IPS-11a (cell line): ENCODE measurements around the gene DAZAP1.

Source experiments
- H3K4me3 ChIP-seq: one replicate; pipeline ENCODE4 v1.5.1; 2013; ENCODE audit warnings: low read depth, low read length, control low read depth

Gene DAZAP1

DNA sequence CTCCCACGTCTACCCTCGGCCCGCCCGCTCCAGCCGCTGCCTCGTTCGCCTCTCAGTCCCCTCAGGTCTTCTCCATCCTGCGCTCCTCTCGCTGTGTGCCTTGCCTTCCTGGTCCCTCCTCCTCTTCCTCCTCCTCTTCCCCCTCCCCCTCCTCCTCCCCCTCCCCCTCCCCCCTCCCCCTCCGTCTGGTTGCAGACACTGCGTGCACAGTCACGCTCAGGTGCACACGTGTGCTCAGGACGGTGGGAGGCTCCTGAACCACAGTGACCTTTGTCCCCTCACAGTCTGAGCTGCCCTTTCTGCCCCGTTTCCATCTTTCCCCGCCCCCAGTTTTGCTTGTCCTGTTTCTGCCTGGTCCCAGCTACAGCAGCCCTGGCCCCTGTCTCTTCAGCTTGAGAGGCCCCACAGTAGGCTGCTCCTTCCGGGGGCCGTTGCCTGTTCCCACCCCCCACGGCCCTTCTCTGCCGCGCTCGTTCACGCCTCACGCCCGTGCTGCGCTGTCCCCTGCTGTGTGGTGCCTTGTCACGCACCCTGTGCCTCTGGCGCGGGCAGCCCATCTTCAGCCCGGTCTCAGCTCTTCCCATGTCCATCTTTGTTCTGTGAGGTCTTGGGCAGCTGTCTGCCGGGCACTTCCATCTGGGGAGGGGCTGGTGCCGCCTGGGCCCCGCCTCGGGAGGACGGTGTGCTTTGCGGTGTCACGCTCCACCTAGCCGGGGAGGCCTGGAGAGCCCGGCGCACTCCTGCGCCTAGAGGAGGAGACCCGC is 17.0 kb downstream of the DAZAP1 start:
- H3K4me3 ChIP-seq: no peak overlapping the region

- H3K4me3 ChIP-seq: no peak overlapping the region
Observed at GRCh38 chr19:1425102-1425837, 17.9 kb downstream of the DAZAP1 start.

DNA sequence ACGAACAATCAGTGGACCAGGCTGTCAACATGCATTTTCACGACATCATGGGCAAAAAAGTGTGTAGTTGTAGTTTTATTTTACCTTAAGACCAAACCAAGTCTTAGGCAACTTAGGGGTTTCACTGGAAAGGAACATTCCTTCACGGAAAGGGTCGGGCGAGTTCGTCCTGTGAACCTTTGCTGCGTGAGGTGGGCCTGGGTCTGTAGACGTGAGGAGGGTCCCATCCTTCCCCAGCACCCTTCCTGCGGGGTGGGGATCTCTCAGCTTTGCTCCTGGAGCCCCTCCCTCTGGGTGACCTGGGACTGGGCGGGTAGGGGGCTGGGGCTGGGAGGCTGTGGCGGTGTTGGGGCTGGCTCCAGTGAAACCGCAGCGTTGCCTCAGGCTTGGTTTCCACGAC is 18.5 kb downstream of the DAZAP1 start:
- H3K4me3 ChIP-seq: no peak overlapping the region

- H3K4me3 ChIP-seq: no peak overlapping the region
Observed at GRCh38 chr19:1426736-1427135, 19.4 kb downstream of the DAZAP1 start.

GRCh38 chr19:1427221-1427920 is 20.0 kb downstream of the DAZAP1 start:
- H3K4me3 ChIP-seq: no peak overlapping the region

DNA sequence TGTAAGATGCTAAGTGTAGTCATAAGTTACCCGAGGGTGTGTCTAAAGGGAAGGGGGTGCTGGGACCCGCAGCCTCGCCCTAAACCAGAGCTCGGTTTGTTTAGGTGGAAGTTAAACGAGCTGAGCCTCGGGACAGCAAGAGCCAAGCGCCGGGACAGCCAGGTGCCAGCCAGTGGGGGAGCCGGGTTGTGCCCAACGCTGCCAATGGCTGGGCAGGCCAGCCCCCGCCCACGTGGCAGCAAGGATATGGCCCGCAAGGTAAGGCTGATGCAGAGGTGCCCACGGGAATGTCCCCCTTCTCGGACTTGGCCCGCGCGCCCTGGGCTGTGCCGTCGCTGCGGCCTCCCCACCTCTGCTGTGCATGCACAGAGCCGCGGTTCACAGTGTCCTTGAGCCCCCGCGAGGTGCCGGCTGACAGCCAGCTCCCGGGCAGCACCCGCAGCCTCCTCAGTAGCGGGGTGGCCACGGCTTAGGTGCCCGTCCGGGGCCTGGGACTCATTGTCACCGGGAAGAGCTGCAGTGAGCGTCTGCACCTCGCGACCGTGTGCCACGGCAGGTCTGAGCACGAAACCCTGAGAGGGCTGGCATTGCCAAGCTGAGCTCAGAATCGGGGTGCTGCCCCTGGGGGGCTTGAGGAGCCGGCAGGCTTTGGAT is 21.5 kb downstream of the DAZAP1 start:
- H3K4me3 ChIP-seq: no peak overlapping the region

GRCh38 chr19:1429750-1430149 is 22.4 kb downstream of the DAZAP1 start:
- no peak overlapping the region for H3K4me3 ChIP-seq

- no peak overlapping the region for H3K4me3 ChIP-seq
Observed at GRCh38 chr19:1430246-1430645, 22.9 kb downstream of the DAZAP1 start.

DNA sequence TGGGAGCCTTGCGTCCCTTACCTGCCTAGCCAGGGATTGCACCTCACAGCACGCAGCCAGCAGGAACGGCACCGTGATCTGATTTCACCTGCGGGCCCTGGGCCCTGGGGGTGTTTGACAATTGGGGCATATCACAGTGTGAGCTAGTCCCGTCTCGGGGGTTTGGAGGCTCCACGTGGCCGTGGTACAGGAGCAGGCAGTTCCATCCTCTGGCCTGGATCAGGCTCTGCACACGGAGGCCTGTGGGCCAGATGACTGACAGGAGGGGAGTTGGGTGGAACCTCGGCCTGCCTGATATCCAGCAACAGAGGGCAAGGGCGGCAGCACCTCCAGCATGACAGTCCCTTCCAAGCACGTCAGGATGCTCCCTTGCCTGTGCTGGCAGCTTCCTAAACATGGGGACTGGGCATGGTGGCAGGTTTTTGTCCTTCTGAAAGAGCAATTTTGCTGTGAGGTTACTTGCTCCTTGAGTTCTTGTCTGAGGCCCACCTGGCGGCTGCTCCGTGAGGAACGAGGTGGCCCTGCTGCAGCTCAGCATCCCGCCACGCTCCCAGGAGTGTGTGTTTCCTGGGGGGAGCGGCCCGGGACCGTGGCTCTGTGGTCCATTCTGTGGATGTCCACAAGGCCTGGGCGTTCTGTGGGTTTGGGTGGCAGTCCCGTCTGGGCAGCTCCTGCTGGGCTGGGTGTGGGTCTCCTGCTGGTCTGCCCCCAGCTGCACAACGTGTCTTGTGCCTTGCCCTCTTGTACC is 24.5 kb downstream of the DAZAP1 start:
- H3K4me3 ChIP-seq: no peak overlapping the region

- no peak overlapping the region for H3K4me3 ChIP-seq
Observed at GRCh38 chr19:1432507-1432887, 25.1 kb downstream of the DAZAP1 start.

- no peak overlapping the region for H3K4me3 ChIP-seq
Observed at GRCh38 chr19:1433119-1434039, 26.0 kb downstream of the DAZAP1 start.

- no peak overlapping the region for H3K4me3 ChIP-seq
Observed at GRCh38 chr19:1434040-1434366, 26.6 kb downstream of the DAZAP1 start.

DNA sequence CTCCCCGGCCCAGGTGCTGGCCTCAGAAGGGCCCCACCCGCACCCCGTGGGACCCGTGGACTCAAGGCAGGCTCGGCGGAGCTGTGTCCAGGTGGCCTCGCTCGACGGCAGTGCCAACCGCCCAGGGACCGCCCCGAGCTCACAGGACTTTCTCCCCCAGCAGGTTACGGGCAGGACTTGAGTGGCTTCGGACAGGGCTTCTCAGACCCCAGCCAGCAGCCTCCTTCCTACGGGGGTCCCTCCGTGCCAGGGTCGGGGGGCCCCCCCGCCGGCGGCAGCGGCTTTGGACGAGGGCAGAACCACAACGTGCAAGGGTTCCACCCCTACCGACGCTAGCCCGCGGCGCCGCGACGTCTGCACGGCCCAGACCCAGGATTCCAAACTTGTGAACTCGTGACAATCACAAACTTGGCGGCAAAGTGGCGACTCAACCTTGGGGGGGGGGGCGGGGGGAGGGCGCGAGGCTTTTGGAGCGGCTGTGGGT is 27.2 kb downstream of the DAZAP1 start:
- no peak overlapping the region for H3K4me3 ChIP-seq

- H3K4me3 ChIP-seq: no peak overlapping the region
Observed at GRCh38 chr19:1435378-1435989, 28.1 kb downstream of the DAZAP1 start.

DNA sequence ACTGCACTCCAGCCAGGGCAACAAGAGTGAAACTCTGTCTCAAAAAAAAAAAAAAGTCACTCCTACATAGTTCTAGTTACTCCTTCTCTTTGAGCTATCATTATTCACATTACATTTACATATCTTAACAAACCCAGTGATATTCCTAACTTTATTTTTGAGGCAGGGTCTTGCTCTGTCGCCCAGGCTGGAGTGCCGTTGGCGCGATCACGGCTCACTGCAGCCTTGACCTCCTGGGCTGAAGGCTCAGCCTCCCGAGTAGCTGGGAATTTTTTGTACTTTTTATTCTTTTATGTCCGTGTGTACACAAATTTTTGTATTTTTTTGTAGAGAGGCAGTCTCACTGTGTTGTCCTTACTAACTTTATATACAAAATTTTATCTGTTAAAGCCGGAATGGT is 30.2 kb downstream of the DAZAP1 start:
- no peak overlapping the region for H3K4me3 ChIP-seq

DNA sequence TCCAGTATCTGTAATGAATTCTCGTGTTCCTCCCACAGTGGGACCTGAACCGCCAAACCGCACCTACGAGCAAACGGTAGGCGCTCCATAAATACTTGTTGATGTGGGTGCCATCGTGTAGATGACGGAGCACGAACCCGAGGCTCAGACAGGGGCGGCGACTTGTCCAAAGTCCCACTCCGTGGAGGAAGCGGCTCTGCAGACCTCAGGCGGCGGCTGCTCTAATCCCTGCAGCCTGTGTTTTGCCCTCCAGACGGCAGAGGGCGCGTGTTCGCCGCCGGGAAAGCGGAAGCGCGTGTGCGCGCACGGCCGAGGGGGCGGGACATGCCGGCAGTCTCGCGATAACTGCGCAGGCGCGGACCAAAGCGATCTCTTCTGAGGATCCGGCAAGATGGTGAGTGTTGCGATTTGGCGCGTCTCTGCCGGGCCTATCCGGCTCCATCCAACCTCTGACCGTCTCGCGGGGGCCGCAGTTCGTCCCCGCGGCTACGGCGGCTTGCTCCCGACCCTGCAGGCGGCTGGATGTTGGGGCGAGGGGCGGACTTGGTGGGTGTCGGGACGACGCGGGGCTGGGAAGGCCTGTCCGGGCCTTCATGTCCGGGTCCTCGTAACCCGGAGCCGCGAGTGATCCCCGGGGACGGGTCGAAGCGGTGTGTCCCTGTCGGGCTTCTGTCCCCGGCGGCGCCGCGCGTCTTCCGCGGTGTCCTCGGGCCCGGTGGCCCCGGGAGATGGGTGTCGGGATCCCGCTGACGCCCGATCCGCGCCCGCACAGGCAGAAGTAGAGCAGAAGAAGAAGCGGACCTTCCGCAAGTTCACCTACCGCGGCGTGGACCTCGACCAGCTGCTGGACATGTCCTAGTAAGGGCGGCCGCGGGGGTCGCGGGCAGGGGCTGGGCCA is 30.9 kb downstream of the DAZAP1 start, which contains the start of gene RPS15:
Gene RPS15 (plus strand): TSS at position 362 of the 898 bp plus-strand sequence. CDS start 30 bp downstream, at position 392.
- peak within 1 kb of the TSS; percentile 86 for H3K4me3 ChIP-seq

DNA sequence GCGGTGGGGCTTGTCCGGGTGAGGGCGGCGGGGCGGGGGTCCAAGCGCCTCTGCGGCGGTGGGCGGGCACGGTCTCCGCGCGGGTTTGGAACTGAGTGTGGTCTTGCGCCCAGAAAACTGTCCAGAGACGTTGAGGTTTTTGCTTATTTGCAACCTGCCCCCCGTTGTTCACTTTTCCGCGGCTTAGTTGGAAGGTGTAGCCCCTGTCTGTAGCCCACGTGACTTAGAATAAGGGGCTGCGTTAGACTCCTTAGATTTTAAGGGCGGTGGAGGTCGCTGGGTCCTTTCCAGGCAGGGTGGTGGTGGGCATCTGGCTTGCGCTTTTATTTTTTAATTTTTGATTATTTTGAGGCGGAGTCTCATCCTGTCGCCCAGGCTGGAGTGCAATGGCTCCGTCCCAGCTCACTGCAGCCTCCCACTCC is 31.6 kb downstream of the DAZAP1 start:
- peak overlapping the region; percentile 86 for H3K4me3 ChIP-seq
